A549 (cell line): Measurements from ENCODE around the gene CMTR2.

ENCODE experiments used
- EHMT2 ChIP-seq: fragments of 200-600 bp; sonication (generic); IDR thresholded peaks from 2 replicates; pipeline ENCODE4 v1.6.1; 2016; ENCODE audit warnings: antibody characterized with exemption, low read depth, mild to moderate bottlenecking, moderate library complexity
- POLR2A ChIP-seq: IDR thresholded peaks from 2 replicates; pipeline ENCODE4 v1.6.1; 2012; ENCODE audit warnings: mild to moderate bottlenecking, low read length
- RAD21 ChIP-seq, 2 experiments: fragments of >200 bp in 1 of 2; sonication (Bioruptor Twin) in 1 of 2; formaldehyde crosslinking in 1 of 2; IDR thresholded peaks in 1 of 2; conservative IDR thresholded peaks in 1 of 2; 2 replicates in 1 of 2; 3 replicates in 1 of 2; pipeline ENCODE4 v1.6.1; 2012 to 2018; ENCODE audit warnings: inconsistent platforms in 1 of 2
- RFX5 ChIP-seq: fragments of 450-650 bp; IDR thresholded peaks from 2 replicates; pipeline ENCODE4 v1.7.1; 2014; ENCODE audit warnings: antibody characterized with exemption, mild to moderate bottlenecking, moderate library complexity
- ZNF302 ChIP-seq: fragments of 250-450 bp; sonication (Bioruptor Pico); IDR thresholded peaks from 2 replicates; pipeline ENCODE4 v1.9.0; 2021; ENCODE audit warnings: inconsistent platforms, mild to moderate bottlenecking, moderate library complexity
- TF ChIP-seq, protein P1 (sequence below): fragments of >200 bp; sonication (Bioruptor Twin); formaldehyde crosslinking; IDR thresholded peaks from 3 replicates; pipeline ENCODE4 v1.5.1; 2016
- TF ChIP-seq, protein P2 (sequence below): fragments of 200-600 bp; sonication (generic); IDR thresholded peaks from 2 replicates; pipeline ENCODE4 v1.6.1; 2016; ENCODE audit warnings: antibody characterized with exemption, mild to moderate bottlenecking, moderate library complexity

DNA sequence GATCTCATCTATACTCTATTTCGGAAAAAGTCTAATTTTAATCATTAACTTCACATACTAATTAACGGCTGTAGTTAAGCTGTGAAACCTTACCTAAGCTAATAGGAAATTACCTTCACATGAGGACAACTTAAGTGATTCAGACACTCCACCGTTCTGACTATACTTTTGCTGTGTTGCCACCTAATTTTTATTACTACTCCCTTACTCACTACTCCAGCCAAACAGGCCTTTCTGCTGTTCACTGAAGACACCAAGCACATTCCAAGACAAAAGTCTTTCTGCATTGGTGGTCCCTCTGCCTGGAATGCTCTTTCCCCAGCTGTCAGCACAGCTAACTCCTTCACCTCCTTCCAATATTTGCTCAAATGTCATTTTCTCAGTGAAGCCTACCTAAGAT is 1.3 kb downstream of the CMTR2 start:
- TF ChIP-seq, protein P1, sequence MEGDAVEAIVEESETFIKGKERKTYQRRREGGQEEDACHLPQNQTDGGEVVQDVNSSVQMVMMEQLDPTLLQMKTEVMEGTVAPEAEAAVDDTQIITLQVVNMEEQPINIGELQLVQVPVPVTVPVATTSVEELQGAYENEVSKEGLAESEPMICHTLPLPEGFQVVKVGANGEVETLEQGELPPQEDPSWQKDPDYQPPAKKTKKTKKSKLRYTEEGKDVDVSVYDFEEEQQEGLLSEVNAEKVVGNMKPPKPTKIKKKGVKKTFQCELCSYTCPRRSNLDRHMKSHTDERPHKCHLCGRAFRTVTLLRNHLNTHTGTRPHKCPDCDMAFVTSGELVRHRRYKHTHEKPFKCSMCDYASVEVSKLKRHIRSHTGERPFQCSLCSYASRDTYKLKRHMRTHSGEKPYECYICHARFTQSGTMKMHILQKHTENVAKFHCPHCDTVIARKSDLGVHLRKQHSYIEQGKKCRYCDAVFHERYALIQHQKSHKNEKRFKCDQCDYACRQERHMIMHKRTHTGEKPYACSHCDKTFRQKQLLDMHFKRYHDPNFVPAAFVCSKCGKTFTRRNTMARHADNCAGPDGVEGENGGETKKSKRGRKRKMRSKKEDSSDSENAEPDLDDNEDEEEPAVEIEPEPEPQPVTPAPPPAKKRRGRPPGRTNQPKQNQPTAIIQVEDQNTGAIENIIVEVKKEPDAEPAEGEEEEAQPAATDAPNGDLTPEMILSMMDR: no peak
- TF ChIP-seq ZNF302 (CRISPR knock-in tag) (no peak), RAD21 (conservative IDR thresholded peaks at IDR 0.05 in 1 of 2, IDR thresholded peaks at IDR 0.05 in 1 of 2) (no peak), RFX5 (no peak), POLR2A (no peak), EHMT2 (no peak)
- TF ChIP-seq, protein P2, sequence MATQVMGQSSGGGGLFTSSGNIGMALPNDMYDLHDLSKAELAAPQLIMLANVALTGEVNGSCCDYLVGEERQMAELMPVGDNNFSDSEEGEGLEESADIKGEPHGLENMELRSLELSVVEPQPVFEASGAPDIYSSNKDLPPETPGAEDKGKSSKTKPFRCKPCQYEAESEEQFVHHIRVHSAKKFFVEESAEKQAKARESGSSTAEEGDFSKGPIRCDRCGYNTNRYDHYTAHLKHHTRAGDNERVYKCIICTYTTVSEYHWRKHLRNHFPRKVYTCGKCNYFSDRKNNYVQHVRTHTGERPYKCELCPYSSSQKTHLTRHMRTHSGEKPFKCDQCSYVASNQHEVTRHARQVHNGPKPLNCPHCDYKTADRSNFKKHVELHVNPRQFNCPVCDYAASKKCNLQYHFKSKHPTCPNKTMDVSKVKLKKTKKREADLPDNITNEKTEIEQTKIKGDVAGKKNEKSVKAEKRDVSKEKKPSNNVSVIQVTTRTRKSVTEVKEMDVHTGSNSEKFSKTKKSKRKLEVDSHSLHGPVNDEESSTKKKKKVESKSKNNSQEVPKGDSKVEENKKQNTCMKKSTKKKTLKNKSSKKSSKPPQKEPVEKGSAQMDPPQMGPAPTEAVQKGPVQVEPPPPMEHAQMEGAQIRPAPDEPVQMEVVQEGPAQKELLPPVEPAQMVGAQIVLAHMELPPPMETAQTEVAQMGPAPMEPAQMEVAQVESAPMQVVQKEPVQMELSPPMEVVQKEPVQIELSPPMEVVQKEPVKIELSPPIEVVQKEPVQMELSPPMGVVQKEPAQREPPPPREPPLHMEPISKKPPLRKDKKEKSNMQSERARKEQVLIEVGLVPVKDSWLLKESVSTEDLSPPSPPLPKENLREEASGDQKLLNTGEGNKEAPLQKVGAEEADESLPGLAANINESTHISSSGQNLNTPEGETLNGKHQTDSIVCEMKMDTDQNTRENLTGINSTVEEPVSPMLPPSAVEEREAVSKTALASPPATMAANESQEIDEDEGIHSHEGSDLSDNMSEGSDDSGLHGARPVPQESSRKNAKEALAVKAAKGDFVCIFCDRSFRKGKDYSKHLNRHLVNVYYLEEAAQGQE: no peak
